Endothelial cell of umbilical vein (primary cell): ENCODE measurements around the gene SLC1A1. TPM values are rescaled to one million over a fixed set of nuclear protein-coding genes. Genes with fewer than 3 reads are reported as not detected.

Experiments used
- BruUV-seq: library from RNA; stranded (reverse); fragments of 400-500 nt; replicated peaks from 2 replicates; lab custom pipeline; 2021; lab: Mats Ljungman, UMichigan
- CTCF ChIA-PET: fragments of 300-600, 350-600 bp; sonication (Branson Sonifier 250); formaldehyde crosslinking; loops from one replicate; lab custom pipeline; 2021; ENCODE audit warnings: antibody characterized with exemption, inconsistent platforms; lab: Charles Lee
- POLR2A ChIA-PET: fragments of 300-600, 350-600 bp; sonication (Branson Sonifier 250); formaldehyde crosslinking; loops from one replicate; lab custom pipeline; 2021; ENCODE audit warnings: antibody characterized with exemption, inconsistent platforms; lab: Charles Lee
- DNase-seq: peaks from one replicate; pipeline ENCODE4 v3.0.0-alpha.2; 2011; ENCODE audit warnings: low read depth, low spot score
- FAIRE-seq: peaks from 2 replicates; lab custom pipeline; 2011; peaks lifted over from hg19 to GRCh38; lab: Jason Lieb, UNC
- H2AFZ ChIP-seq: 2 replicates; pipeline ENCODE4 v1.6.0; 2012; ENCODE audit warnings: low read depth, low read length, control low read depth, inconsistent platforms
- H3K27ac ChIP-seq: 2 replicates; pipeline ENCODE4 v1.5.1; 2011; ENCODE audit warnings: low read depth, mild to moderate bottlenecking, control low read depth, low read length, moderate library complexity; ENCODE audit not compliant: insufficient read depth
- H3K27me3 ChIP-seq, 2 experiments: 2 replicates each; pipeline versions ENCODE4 v1.6.0 to v1.6.1; 2011; ENCODE audit warnings: low read length in 2 of 2, mixed read lengths in 1 of 2; ENCODE audit not compliant: control insufficient read depth in 2 of 2, insufficient read depth in 2 of 2
- H3K36me3 ChIP-seq, 2 experiments: 2 replicates in 1 of 2; 3 replicates in 1 of 2; pipeline ENCODE4 v1.5.1; 2011; ENCODE audit warnings: low read length in 2 of 2, mild to moderate bottlenecking in 1 of 2, moderate library complexity in 1 of 2; ENCODE audit not compliant: control insufficient read depth in 2 of 2, insufficient read depth in 2 of 2; ENCODE audit errors: extremely low read depth in 1 of 2
- H3K4me1 ChIP-seq: 3 replicates; pipeline ENCODE4 v1.5.1; 2011; ENCODE audit warnings: mild to moderate bottlenecking, low read length; ENCODE audit not compliant: control insufficient read depth, insufficient read depth; ENCODE audit errors: extremely low read depth
- H3K4me2 ChIP-seq: 2 replicates; pipeline ENCODE4 v1.6.1; 2011; ENCODE audit warnings: low read length, control low read depth, mixed read lengths; ENCODE audit not compliant: insufficient read depth
- H3K4me3 ChIP-seq, 3 experiments: fragments of 200-600 bp in 1 of 3; sonication (generic), shearing (Covaris generic) in 1 of 3; replicated peaks in 1 of 3; 2 replicates each; pipeline ENCODE4 v1.5.1; 2011 to 2016; ENCODE audit warnings: control low read depth in 3 of 3, low read length in 3 of 3, mild to moderate bottlenecking in 2 of 3, inconsistent platforms in 1 of 3, low read depth in 1 of 3, moderate library complexity in 1 of 3; ENCODE audit not compliant: insufficient read depth in 1 of 3
- H3K79me2 ChIP-seq: 2 replicates; pipeline ENCODE4 v1.6.0; 2012; ENCODE audit warnings: low read length, inconsistent platforms; ENCODE audit not compliant: control insufficient read depth, insufficient read depth
- H3K9ac ChIP-seq: replicated peaks from 2 replicates; pipeline ENCODE3; 2011; ENCODE audit warnings: low read length, control low read depth; ENCODE audit not compliant: insufficient read depth; ENCODE audit errors: extremely low read depth
- H3K9me1 ChIP-seq: replicated peaks from 3 replicates; pipeline ENCODE4 v1.6.0; 2011; ENCODE audit warnings: mild to moderate bottlenecking, low read length; ENCODE audit not compliant: control insufficient read depth, insufficient read depth; ENCODE audit errors: extremely low read depth
- H3K9me3 ChIP-seq: replicated peaks from 2 replicates; pipeline ENCODE4 v1.5.1; 2012; ENCODE audit warnings: low read length, inconsistent platforms; ENCODE audit not compliant: control insufficient read depth, insufficient read depth
- H4K20me1 ChIP-seq: replicated peaks from 2 replicates; pipeline ENCODE3; 2011; ENCODE audit warnings: mild to moderate bottlenecking, low read length; ENCODE audit not compliant: control insufficient read depth, insufficient read depth; ENCODE audit errors: extremely low read depth
- EZH2 ChIP-seq: IDR thresholded peaks from 2 replicates; pipeline ENCODE4 v1.6.1; 2012; ENCODE audit warnings: borderline replicate concordance, low read depth, mild to moderate bottlenecking, moderate library complexity, low read length, inconsistent platforms; ENCODE audit not compliant: severe bottlenecking
- FOS ChIP-seq: IDR thresholded peaks from 2 replicates; pipeline ENCODE4 v1.6.1; 2011; ENCODE audit warnings: mild to moderate bottlenecking, low read length, moderate library complexity, borderline replicate concordance; ENCODE audit not compliant: insufficient read depth
- GATA2 ChIP-seq: IDR thresholded peaks from 2 replicates; pipeline ENCODE4 v1.7.0; 2011; ENCODE audit warnings: low read depth, mild to moderate bottlenecking, moderate library complexity, mixed read lengths, low read length; ENCODE audit not compliant: insufficient read length, insufficient read depth
- JUN ChIP-seq: IDR thresholded peaks from 2 replicates; pipeline ENCODE4 v1.6.1; 2011; ENCODE audit warnings: borderline replicate concordance, low read depth; ENCODE audit not compliant: insufficient read length, insufficient read depth
- MYC ChIP-seq: IDR thresholded peaks from one replicate; pipeline ENCODE4 v1.6.1; 2011; ENCODE audit warnings: mild to moderate bottlenecking, low read depth, low read length
- POLR2A ChIP-seq: IDR thresholded peaks from 2 replicates; pipeline ENCODE4 v1.6.1; 2012; ENCODE audit warnings: low read depth, mild to moderate bottlenecking, control low read depth, low read length
- POLR2AphosphoS5 ChIP-seq: IDR thresholded peaks from 2 replicates; pipeline ENCODE4 v1.6.1; 2012; ENCODE audit warnings: low read depth, mild to moderate bottlenecking, control low read depth, low read length, moderate library complexity; ENCODE audit not compliant: insufficient read depth
- dilution Hi-C: fragments of 300-500 bp; cut with MboI; formaldehyde crosslinking; loops from one replicate; pipeline ENCODE4 v1.15.0; 2019; ENCODE audit warnings: low sequenced_read_pairs; ENCODE audit not compliant: extremely low pct_ligation_motif_present
- intact Hi-C: fragments of 100-400 bp; cut with micrococcal nuclease; formaldehyde crosslinking; loops from one replicate; pipeline ENCODE4 v1.10.0; 2022
- polyA plus RNA-seq, 4 experiments: library from polyadenylated mRNA; depleted of rRNA in 3 of 4; stranded (reverse) in 3 of 4; unstranded in 1 of 4; fragments of >200 nt; gene quantifications; 2 replicates each; pipeline versions ENCODE4 v1.2.1 to v1.2.3, GENCODE V29; 2011 to 2012; ENCODE audit warnings: missing spikeins in 1 of 4
- total RNA-seq: library from RNA; stranded (reverse); gene quantifications from 2 replicates; pipeline ENCODE4 v1.2.3, GENCODE V29; 2021
- TF ChIP-seq, protein P1 (sequence below), 2 donors: IDR thresholded peaks; 1 replicate in 1 of 2; 2 replicates in 1 of 2; pipeline ENCODE4 v1.5.1; 2011; ENCODE audit warnings: low read length in 2 of 2, mild to moderate bottlenecking in 2 of 2, moderate library complexity in 2 of 2, control low read depth in 1 of 2, inconsistent platforms in 1 of 2, low read depth in 1 of 2; ENCODE audit not compliant: insufficient read depth in 1 of 2; ENCODE audit errors: extremely low read depth in 1 of 2
- TF ChIP-seq, protein P2 (sequence below): IDR thresholded peaks from 2 replicates; pipeline ENCODE4 v1.6.1; 2011; ENCODE audit not compliant: insufficient read depth, insufficient read length

SLC1A1 gene
- total and polyA plus RNA-seq, 2 donors (not counting 3 experiments of a cell fraction or from before 2014, with no cell fraction given) = 5.8 to 8.3 TPM

DNA sequence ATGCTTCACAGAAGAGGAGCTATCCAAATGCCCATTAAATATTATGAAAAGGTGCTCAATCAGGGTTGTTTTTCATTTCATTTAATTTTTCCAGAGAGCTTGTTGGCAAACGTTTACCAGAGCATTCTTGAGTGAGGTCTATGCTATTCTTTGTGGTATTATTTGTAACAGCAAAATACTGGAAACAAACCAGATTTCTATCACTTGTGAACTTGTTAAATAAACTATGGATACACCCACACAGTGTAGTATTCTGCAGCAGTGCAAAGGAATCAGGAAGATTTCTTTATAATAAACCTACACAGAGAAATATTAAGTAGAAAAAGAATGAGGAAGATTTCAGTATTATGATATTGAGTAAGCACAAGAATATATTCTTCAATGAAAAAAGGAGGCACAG, 15.0 kb upstream of the SLC1A1 start:
- POLR2A ChIA-PET = no interaction called here
- FAIRE-seq (no peak), DNase-seq (no peak)
- CTCF ChIA-PET = no interaction called here
- dilution Hi-C loops = no loop called here
- Histone ChIP-seq H3K4me2 (no peak overlapping the region), H3K9me1 (no peaks in the 10 kb centered on the region), H3K9ac (no peak overlapping the region), H3K4me3 (no peak overlapping the region), H3K27ac (no peak overlapping the region), H3K36me3 (no peaks in the 10 kb centered on the region), H3K9me3 (no peaks in the 10 kb centered on the region), H3K4me1 (no peaks in the 10 kb centered on the region), H2AFZ (no peak overlapping the region), H4K20me1 (no peaks in the 10 kb centered on the region), H3K79me2 (no peaks in the 10 kb centered on the region), H3K27me3 (no peaks in the 10 kb centered on the region)
- TF ChIP-seq POLR2A (no peak), FOS (no peak), MYC (no peak), EZH2 (no peak)
- TF ChIP-seq, protein P1, sequence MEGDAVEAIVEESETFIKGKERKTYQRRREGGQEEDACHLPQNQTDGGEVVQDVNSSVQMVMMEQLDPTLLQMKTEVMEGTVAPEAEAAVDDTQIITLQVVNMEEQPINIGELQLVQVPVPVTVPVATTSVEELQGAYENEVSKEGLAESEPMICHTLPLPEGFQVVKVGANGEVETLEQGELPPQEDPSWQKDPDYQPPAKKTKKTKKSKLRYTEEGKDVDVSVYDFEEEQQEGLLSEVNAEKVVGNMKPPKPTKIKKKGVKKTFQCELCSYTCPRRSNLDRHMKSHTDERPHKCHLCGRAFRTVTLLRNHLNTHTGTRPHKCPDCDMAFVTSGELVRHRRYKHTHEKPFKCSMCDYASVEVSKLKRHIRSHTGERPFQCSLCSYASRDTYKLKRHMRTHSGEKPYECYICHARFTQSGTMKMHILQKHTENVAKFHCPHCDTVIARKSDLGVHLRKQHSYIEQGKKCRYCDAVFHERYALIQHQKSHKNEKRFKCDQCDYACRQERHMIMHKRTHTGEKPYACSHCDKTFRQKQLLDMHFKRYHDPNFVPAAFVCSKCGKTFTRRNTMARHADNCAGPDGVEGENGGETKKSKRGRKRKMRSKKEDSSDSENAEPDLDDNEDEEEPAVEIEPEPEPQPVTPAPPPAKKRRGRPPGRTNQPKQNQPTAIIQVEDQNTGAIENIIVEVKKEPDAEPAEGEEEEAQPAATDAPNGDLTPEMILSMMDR (IDR thresholded peaks at IDR 0.05; ENCODE audit: extremely low read depth in 1 of 2, insufficient read depth in 1 of 2, low read depth in 1 of 2, low read length in 2 of 2) = no peak
- TF ChIP-seq, protein P2, sequence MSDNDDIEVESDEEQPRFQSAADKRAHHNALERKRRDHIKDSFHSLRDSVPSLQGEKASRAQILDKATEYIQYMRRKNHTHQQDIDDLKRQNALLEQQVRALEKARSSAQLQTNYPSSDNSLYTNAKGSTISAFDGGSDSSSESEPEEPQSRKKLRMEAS = no peak
- intact Hi-C loops = no loop called here
- BruUV-seq = no TSS peak

DNA sequence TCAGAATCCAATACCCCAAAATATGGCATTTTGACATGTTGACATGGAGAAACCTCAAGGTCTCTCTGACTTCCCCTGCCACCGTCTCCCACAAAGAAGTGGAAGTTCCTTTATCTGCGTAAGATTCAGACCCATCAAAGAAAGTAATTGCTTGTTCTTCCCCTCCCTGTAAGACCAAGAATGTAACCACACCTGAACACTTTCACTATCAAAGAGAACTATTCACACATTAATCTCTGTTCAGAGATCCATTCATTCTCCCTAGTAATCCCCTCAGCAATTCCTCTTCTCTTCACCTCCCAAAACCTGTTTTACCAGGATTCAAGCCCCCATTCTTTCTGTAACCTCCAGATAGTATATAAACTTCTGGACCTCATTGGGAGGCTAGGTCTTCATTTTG, 4.1 kb upstream of the SLC1A1 start:
- H3K9ac ChIP-seq = no peak overlapping the region
- no peaks in the 10 kb centered on the region for H4K20me1 ChIP-seq
- POLR2A ChIA-PET = no interaction called here
- CTCF ChIA-PET = interaction anchor here (0.7 kb wide), 1 partner anchor 119 kb away, joined by 3 read pairs; no protein-coding TSS in a partner anchor
- no peak overlapping the region for H3K4me2 ChIP-seq
- no peak overlapping the region for H3K4me3 ChIP-seq
- H3K9me1 ChIP-seq = no peaks in the 10 kb centered on the region
- no peaks in the 10 kb centered on the region for H3K36me3 ChIP-seq
- no TSS peak for BruUV-seq
- H3K79me2 ChIP-seq = peaks cover 7% of the 10 kb centered on the region
- no peak overlapping the region for H2AFZ ChIP-seq
- H3K9me3 ChIP-seq = no peaks in the 10 kb centered on the region
- H3K27me3 ChIP-seq = no peaks in the 10 kb centered on the region
- dilution Hi-C loops (no loop called here), intact Hi-C loops (no loop called here)
- FAIRE-seq = no peak
- H3K4me1 ChIP-seq = peaks cover 7% of the 10 kb centered on the region
- no peak for DNase-seq
- TF ChIP-seq JUN = no peak
- no peak for TF ChIP-seq FOS
- TF ChIP-seq, protein P1 (IDR thresholded peaks at IDR 0.05; ENCODE audit: extremely low read depth in 1 of 2, insufficient read depth in 1 of 2, low read depth in 1 of 2, low read length in 2 of 2) = no peak
- TF ChIP-seq MYC = no peak
- TF ChIP-seq, protein P2 = no peak
- TF ChIP-seq POLR2AphosphoS5 = no peak
- no peak for TF ChIP-seq EZH2
- TF ChIP-seq GATA2 = no peak
- no peak for TF ChIP-seq POLR2A
- no peak overlapping the region for H3K27ac ChIP-seq
